WTC11 (cell line): ENCODE data around the gene JSRP1. TPM values are rescaled to one million over a fixed set of nuclear protein-coding genes. Genes with fewer than 3 reads are reported as not detected.

ENCODE experiments used
- ATAC-seq: fragments of 200-7000 bp; cut with Tn5 transposase; 2 replicates; pipeline ENCODE4 v1.10.0; 2021; ENCODE audit warnings: mild to moderate bottlenecking, moderate library complexity
- CTCF ChIA-PET: fragments of 300-600 bp; sonication (Branson Sonifier 250); formaldehyde crosslinking; loops from one replicate; lab custom pipeline; 2021; ENCODE audit warnings: antibody characterized with exemption; lab: Charles Lee
- POLR2A ChIA-PET: fragments of 350-600 bp; sonication (Branson Sonifier 250); formaldehyde crosslinking; loops from one replicate; lab custom pipeline; 2021; ENCODE audit warnings: antibody characterized with exemption; lab: Charles Lee
- DNase-seq: peaks from one replicate; pipeline ENCODE4 v3.0.0; 2021; ENCODE audit warnings: low spot score
- H3K27ac Mint-ChIP-seq: 2 replicates; pipeline ENCODE4 v1.8.0; 2021; ENCODE audit warnings: mixed read lengths
- H3K27me3 Mint-ChIP-seq: 2 replicates; pipeline ENCODE4 v1.8.0; 2021; ENCODE audit warnings: low read depth, mild to moderate bottlenecking, moderate library complexity, mixed read lengths
- H3K36me3 Mint-ChIP-seq: 2 replicates; pipeline ENCODE4 v1.8.0; 2021; ENCODE audit warnings: mixed read lengths
- H3K4me1 Mint-ChIP-seq: 2 replicates; pipeline ENCODE4 v1.8.0; 2022; ENCODE audit warnings: mixed read lengths
- H3K4me3 Mint-ChIP-seq: 2 replicates; pipeline ENCODE4 v1.8.0; 2021; ENCODE audit warnings: mild to moderate bottlenecking, moderate library complexity, mixed read lengths
- H3K9me3 Mint-ChIP-seq: 2 replicates; pipeline ENCODE4 v1.8.0; 2021; ENCODE audit warnings: mixed read lengths
- CREM ChIP-seq: sonication (generic); formaldehyde crosslinking; IDR thresholded peaks from 2 replicates; pipeline ENCODE4 v1.8.1; 2022; ENCODE audit warnings: mild to moderate bottlenecking, missing genetic modification reagents, moderate library complexity
- EMX1 ChIP-seq: fragments of 250-450 bp; sonication (Bioruptor Pico); IDR thresholded peaks from 2 replicates; pipeline ENCODE4 v1.8.0; 2021; ENCODE audit warnings: mild to moderate bottlenecking
- ESRRA ChIP-seq: sonication (generic); formaldehyde crosslinking; IDR thresholded peaks from 2 replicates; pipeline ENCODE4 v1.8.1; 2022; ENCODE audit warnings: mild to moderate bottlenecking, missing genetic modification reagents, borderline replicate concordance
- FOXJ3 ChIP-seq: sonication (generic); formaldehyde crosslinking; IDR thresholded peaks from 2 replicates; pipeline ENCODE4 v1.9.0; 2021; ENCODE audit warnings: missing genetic modification reagents, mild to moderate bottlenecking, borderline replicate concordance
- GABPB1 ChIP-seq: sonication (generic); formaldehyde crosslinking; IDR thresholded peaks from 2 replicates; pipeline ENCODE4 v1.8.1; 2023; ENCODE audit warnings: mild to moderate bottlenecking, missing genetic modification reagents
- GTF2I ChIP-seq: fragments of 250-450 bp; sonication (Bioruptor Pico); conservative IDR thresholded peaks from 2 replicates; pipeline ENCODE4 v1.4.0; 2021; ENCODE audit warnings: mild to moderate bottlenecking
- JAZF1 ChIP-seq: fragments of 250-450 bp; sonication (Bioruptor Pico); IDR thresholded peaks from 2 replicates; pipeline ENCODE4 v1.9.0; 2021; ENCODE audit warnings: moderate library complexity, mild to moderate bottlenecking, inconsistent platforms
- NFYB ChIP-seq: sonication (generic); formaldehyde crosslinking; conservative IDR thresholded peaks from 2 replicates; pipeline ENCODE4 v1.8.0; 2022; ENCODE audit warnings: low read depth, missing genetic modification reagents
- NR1H2 ChIP-seq: sonication (generic); formaldehyde crosslinking; IDR thresholded peaks from 2 replicates; pipeline ENCODE4 v1.9.0; 2021; ENCODE audit warnings: mild to moderate bottlenecking, moderate library complexity, missing genetic modification reagents
- TCF7 ChIP-seq: sonication (generic); formaldehyde crosslinking; IDR thresholded peaks from 2 replicates; pipeline ENCODE4 v1.8.0; 2022; ENCODE audit warnings: mild to moderate bottlenecking, low read depth, missing genetic modification reagents, moderate library complexity
- TEAD4 ChIP-seq: sonication (generic); formaldehyde crosslinking; IDR thresholded peaks from 2 replicates; pipeline ENCODE4 v1.8.0; 2022; ENCODE audit warnings: mild to moderate bottlenecking, missing genetic modification reagents
- ZNF423 ChIP-seq: fragments of 250-450 bp; sonication (Bioruptor Pico); IDR thresholded peaks from 2 replicates; pipeline ENCODE4 v2.1.2; 2022; ENCODE audit warnings: mild to moderate bottlenecking, moderate library complexity
- total RNA-seq: library from RNA; stranded (reverse); gene quantifications from 3 replicates; pipeline ENCODE4 v1.2.3, GENCODE V29; 2021
- TF ChIP-seq, protein P1 (sequence below): sonication (generic); formaldehyde crosslinking; IDR thresholded peaks from 2 replicates; pipeline ENCODE4 v1.8.1; 2022; ENCODE audit warnings: mild to moderate bottlenecking, missing genetic modification reagents, moderate library complexity, borderline replicate concordance
- TF ChIP-seq, protein P2 (sequence below): sonication (generic); formaldehyde crosslinking; IDR thresholded peaks from 2 replicates; pipeline ENCODE4 v1.8.1; 2023; ENCODE audit warnings: mild to moderate bottlenecking, missing genetic modification reagents
- TF ChIP-seq, protein P3 (sequence below): sonication (generic); formaldehyde crosslinking; IDR thresholded peaks from 2 replicates; pipeline ENCODE4 v1.8.1; 2023; ENCODE audit warnings: mild to moderate bottlenecking, missing genetic modification reagents, moderate library complexity
- TF ChIP-seq, protein P4 (sequence below): sonication (generic); formaldehyde crosslinking; IDR thresholded peaks from 2 replicates; pipeline ENCODE4 v1.8.0; 2023; ENCODE audit warnings: missing genetic modification reagents
- TF ChIP-seq, protein P5 (sequence below): sonication (generic); formaldehyde crosslinking; IDR thresholded peaks from 2 replicates; pipeline ENCODE4 v1.8.0; 2023; ENCODE audit warnings: mild to moderate bottlenecking, missing genetic modification reagents
- TF ChIP-seq, protein P6 (sequence below): fragments of 250-450 bp; sonication (Bioruptor Pico); IDR thresholded peaks from 2 replicates; pipeline ENCODE4 v1.8.0; 2021; ENCODE audit warnings: mild to moderate bottlenecking
- TF ChIP-seq, protein P7 (sequence below): sonication (generic); formaldehyde crosslinking; IDR thresholded peaks from 2 replicates; pipeline ENCODE4 v1.8.1; 2022; ENCODE audit warnings: low read depth, mild to moderate bottlenecking, moderate library complexity, missing genetic modification reagents, borderline replicate concordance

Gene JSRP1
- total RNA-seq, 1 experiment from 2014 or later, result 0.33 TPM

DNA sequence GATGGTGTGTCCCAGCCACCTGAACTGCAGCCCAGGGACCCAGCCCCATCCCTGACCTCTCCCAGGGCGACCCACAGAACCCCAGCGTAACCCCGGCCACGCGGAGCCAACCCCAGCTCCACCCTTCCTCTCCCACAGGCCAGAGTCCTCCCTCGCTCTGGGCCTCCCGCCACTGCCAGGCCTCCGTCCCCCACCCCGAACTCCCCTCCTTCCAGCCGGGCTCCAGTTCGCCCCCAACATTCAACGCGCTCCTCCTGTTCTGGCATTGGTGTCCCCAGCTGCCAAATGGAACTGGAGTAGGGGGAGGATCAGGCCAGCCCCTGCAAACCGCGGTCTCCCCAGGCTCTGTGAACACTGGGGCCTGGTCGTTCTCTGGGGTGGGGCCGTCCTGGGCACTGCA, 44.3 kb upstream of the JSRP1 start:
- Mint-ChIP-seq H3K4me1 (peaks cover 5% of the 10 kb centered on the region), H3K9me3 (no peaks in the 10 kb centered on the region), H3K27ac (no peak overlapping the region), H3K36me3 (no peaks in the 10 kb centered on the region), H3K4me3 (no peak overlapping the region), H3K27me3 (peaks cover 10% of the 10 kb centered on the region)
- DNase-seq, result no peak
- ChIA-PET CTCF (interaction anchor here (1.1 to 2.1 kb wide), 2 partner anchors 10 to 15 kb away, joined by 3 to 6 read pairs; no protein-coding TSS in a partner anchor), POLR2A (no interaction called here)
- TF ChIP-seq GABPB1 (CRISPR knock-in tag) (no peak), JAZF1 (CRISPR knock-in tag) (no peak), TCF7 (CRISPR knock-in tag) (no peak), NR1H2 (CRISPR knock-in tag) (no peak)
- ATAC-seq, result no peak

DNA sequence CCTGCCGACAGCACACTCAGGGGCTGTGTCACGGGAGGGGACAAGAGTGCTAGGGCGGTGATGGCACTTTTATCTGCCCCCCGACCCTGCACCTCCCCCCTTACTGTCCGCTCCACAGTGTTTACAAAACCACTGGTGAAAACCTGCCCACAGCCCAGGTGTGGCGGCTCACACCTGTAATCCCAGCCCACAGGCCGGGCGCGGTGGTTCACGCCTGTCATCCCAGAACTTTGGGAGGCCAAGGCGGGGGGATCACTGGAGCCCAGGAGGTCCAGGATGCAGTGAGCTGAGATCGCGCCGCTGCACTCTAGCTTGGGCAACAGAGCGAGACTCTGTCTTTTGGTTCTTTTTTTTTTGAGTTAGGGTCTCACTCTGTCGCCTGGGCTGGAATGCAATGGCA, 39.9 kb upstream of the JSRP1 start:
- CTCF ChIA-PET, result interaction anchor here (0.6 to 2.7 kb wide), 5 partner anchors 10 to 22 kb away, joined by 3 to 24 read pairs (median 7); no protein-coding TSS in a partner anchor
- POLR2A ChIA-PET, result no interaction called here
- H3K9me3 Mint-ChIP-seq, result no peaks in the 10 kb centered on the region
- DNase-seq, result no peak
- H3K36me3 Mint-ChIP-seq, result no peaks in the 10 kb centered on the region
- peaks cover 3% of the 10 kb centered on the region; the same call in 1 of the 2 replicates for H3K4me1 Mint-ChIP-seq
- no peak for ATAC-seq
- H3K4me3 Mint-ChIP-seq, result no peak overlapping the region
- no peak overlapping the region for H3K27ac Mint-ChIP-seq
- TF ChIP-seq EMX1 (CRISPR knock-in tag) (no peak), FOXJ3 (CRISPR knock-in tag) (no peak), CREM (CRISPR knock-in tag) (no peak), JAZF1 (CRISPR knock-in tag) (no peak), NFYB (CRISPR knock-in tag) (no peak), TEAD4 (CRISPR knock-in tag) (no peak)
- TF ChIP-seq, protein P1, sequence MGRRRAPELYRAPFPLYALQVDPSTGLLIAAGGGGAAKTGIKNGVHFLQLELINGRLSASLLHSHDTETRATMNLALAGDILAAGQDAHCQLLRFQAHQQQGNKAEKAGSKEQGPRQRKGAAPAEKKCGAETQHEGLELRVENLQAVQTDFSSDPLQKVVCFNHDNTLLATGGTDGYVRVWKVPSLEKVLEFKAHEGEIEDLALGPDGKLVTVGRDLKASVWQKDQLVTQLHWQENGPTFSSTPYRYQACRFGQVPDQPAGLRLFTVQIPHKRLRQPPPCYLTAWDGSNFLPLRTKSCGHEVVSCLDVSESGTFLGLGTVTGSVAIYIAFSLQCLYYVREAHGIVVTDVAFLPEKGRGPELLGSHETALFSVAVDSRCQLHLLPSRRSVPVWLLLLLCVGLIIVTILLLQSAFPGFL (CRISPR knock-in tag), result no peak
- TF ChIP-seq, protein P2, sequence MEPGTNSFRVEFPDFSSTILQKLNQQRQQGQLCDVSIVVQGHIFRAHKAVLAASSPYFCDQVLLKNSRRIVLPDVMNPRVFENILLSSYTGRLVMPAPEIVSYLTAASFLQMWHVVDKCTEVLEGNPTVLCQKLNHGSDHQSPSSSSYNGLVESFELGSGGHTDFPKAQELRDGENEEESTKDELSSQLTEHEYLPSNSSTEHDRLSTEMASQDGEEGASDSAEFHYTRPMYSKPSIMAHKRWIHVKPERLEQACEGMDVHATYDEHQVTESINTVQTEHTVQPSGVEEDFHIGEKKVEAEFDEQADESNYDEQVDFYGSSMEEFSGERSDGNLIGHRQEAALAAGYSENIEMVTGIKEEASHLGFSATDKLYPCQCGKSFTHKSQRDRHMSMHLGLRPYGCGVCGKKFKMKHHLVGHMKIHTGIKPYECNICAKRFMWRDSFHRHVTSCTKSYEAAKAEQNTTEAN (CRISPR knock-in tag), result no peak
- TF ChIP-seq, protein P3, sequence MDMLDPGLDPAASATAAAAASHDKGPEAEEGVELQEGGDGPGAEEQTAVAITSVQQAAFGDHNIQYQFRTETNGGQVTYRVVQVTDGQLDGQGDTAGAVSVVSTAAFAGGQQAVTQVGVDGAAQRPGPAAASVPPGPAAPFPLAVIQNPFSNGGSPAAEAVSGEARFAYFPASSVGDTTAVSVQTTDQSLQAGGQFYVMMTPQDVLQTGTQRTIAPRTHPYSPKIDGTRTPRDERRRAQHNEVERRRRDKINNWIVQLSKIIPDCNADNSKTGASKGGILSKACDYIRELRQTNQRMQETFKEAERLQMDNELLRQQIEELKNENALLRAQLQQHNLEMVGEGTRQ, result no peak
- TF ChIP-seq, protein P4, sequence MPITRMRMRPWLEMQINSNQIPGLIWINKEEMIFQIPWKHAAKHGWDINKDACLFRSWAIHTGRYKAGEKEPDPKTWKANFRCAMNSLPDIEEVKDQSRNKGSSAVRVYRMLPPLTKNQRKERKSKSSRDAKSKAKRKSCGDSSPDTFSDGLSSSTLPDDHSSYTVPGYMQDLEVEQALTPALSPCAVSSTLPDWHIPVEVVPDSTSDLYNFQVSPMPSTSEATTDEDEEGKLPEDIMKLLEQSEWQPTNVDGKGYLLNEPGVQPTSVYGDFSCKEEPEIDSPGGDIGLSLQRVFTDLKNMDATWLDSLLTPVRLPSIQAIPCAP, result no peak
- TF ChIP-seq, protein P5, sequence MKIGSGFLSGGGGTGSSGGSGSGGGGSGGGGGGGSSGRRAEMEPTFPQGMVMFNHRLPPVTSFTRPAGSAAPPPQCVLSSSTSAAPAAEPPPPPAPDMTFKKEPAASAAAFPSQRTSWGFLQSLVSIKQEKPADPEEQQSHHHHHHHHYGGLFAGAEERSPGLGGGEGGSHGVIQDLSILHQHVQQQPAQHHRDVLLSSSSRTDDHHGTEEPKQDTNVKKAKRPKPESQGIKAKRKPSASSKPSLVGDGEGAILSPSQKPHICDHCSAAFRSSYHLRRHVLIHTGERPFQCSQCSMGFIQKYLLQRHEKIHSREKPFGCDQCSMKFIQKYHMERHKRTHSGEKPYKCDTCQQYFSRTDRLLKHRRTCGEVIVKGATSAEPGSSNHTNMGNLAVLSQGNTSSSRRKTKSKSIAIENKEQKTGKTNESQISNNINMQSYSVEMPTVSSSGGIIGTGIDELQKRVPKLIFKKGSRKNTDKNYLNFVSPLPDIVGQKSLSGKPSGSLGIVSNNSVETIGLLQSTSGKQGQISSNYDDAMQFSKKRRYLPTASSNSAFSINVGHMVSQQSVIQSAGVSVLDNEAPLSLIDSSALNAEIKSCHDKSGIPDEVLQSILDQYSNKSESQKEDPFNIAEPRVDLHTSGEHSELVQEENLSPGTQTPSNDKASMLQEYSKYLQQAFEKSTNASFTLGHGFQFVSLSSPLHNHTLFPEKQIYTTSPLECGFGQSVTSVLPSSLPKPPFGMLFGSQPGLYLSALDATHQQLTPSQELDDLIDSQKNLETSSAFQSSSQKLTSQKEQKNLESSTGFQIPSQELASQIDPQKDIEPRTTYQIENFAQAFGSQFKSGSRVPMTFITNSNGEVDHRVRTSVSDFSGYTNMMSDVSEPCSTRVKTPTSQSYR (CRISPR knock-in tag), result no peak
- TF ChIP-seq, all 79 proteins: peak for 0
- peaks cover 34% of the 10 kb centered on the region for H3K27me3 Mint-ChIP-seq

DNA sequence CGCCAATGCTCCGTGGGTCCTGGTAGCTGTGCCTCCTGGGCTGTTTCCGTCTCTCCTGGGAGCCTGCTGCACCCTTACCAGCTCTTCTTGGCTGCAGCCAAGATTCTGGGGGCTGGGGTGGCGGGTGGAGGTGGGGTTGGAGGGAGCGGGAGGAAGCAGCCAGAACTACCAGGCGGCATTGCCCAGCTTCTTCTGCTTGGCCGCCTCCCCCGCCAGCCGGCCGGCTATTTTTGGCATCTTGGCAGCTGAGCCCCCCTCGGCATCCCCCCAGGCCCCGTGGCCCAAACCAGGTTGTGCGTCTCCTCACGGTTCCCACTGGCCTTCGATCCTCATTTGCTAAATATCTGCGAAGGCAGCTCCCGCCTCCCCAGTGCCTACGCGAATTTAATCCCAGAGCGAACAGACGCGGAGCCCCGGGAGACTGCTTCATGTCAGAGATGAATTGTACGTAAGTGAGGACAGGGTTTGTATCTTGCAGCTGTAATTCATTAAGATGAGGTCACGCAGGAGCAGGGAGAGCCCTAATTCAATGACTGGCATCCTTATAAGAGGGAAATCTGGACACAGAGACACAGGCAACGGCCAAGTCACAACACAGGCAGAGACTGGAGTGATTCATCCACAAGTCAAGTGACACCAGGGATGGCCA, 38.6 kb upstream of the JSRP1 start:
- Mint-ChIP-seq H3K27ac (no peak overlapping the region; the same call in 1 of the 2 replicates), H3K36me3 (no peaks in the 10 kb centered on the region), H3K4me1 (peaks cover 3% of the 10 kb centered on the region; the same call in 1 of the 2 replicates), H3K9me3 (no peaks in the 10 kb centered on the region), H3K4me3 (no peak overlapping the region), H3K27me3 (peaks cover 46% of the 10 kb centered on the region)
- ChIA-PET CTCF (interaction anchor here (0.6 to 2.7 kb wide), 8 partner anchors 20 to 468 kb away, joined by 3 to 24 read pairs (median 4); no protein-coding TSS in a partner anchor), POLR2A (no interaction called here)
- ATAC-seq (no peak), DNase-seq (no peak)
- TF ChIP-seq ESRRA (CRISPR knock-in tag) (no peak), GTF2I (CRISPR knock-in tag) (no peak), TCF7 (CRISPR knock-in tag) (no peak), ZNF423 (CRISPR knock-in tag) (no peak)
- TF ChIP-seq, protein P6, sequence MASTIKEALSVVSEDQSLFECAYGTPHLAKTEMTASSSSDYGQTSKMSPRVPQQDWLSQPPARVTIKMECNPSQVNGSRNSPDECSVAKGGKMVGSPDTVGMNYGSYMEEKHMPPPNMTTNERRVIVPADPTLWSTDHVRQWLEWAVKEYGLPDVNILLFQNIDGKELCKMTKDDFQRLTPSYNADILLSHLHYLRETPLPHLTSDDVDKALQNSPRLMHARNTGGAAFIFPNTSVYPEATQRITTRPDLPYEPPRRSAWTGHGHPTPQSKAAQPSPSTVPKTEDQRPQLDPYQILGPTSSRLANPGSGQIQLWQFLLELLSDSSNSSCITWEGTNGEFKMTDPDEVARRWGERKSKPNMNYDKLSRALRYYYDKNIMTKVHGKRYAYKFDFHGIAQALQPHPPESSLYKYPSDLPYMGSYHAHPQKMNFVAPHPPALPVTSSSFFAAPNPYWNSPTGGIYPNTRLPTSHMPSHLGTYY (CRISPR knock-in tag), result no peak
- TF ChIP-seq, protein P7, sequence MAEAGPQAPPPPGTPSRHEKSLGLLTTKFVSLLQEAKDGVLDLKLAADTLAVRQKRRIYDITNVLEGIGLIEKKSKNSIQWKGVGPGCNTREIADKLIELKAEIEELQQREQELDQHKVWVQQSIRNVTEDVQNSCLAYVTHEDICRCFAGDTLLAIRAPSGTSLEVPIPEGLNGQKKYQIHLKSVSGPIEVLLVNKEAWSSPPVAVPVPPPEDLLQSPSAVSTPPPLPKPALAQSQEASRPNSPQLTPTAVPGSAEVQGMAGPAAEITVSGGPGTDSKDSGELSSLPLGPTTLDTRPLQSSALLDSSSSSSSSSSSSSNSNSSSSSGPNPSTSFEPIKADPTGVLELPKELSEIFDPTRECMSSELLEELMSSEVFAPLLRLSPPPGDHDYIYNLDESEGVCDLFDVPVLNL (CRISPR knock-in tag), result no peak
- TF ChIP-seq, protein P1 (CRISPR knock-in tag), result no peak
